ENCODE results near the gene R3HDM4.

GRCh38 chr19:884420-885211 is 28.4 kb downstream of the R3HDM4 start:
- no peak for TF ChIP-seq POLR2A (IDR thresholded peaks at IDR 0.05)
- no peak for TF ChIP-seq CTCF (IDR thresholded peaks at IDR 0.05)
